ENCODE results near the gene ADAMTS9. TPM values are rescaled to one million over a fixed set of nuclear protein-coding genes. Genes with fewer than 3 reads are reported as not detected.

Gene ADAMTS9
- total RNA-seq, 4 donors from 2014 or later: 5.1 to 52.0 (median 9.5) TPM

GRCh38 chr3:64518950-64519349 is 168.8 kb downstream of the ADAMTS9 start:
- H3K4me3 ChIP-seq: no peak overlapping the region
- DNase-seq: no peak

GRCh38 chr3:64518496-64518895 is 169.3 kb downstream of the ADAMTS9 start:
- no peak for TF ChIP-seq POLR2A (IDR thresholded peaks at IDR 0.05)
- Histone ChIP-seq H3K27ac (no peak overlapping the region), H3K36me3 (no peaks in the 10 kb centered on the region), H3K4me1 (no peaks in the 10 kb centered on the region), H3K4me3 (no peak overlapping the region), H3K27me3 (no peaks in the 10 kb centered on the region), H3K9me3 (no peaks in the 10 kb centered on the region)
- DNase-seq: no peak

More at GRCh38 chr3:64518950-64519349, 168.8 kb downstream of the ADAMTS9 start:
- Histone ChIP-seq H3K27ac (no peak overlapping the region), H3K9me3 (no peaks in the 10 kb centered on the region), H3K4me1 (no peaks in the 10 kb centered on the region), H3K27me3 (no peaks in the 10 kb centered on the region), H3K36me3 (no peaks in the 10 kb centered on the region)
- TF ChIP-seq, protein P1, sequence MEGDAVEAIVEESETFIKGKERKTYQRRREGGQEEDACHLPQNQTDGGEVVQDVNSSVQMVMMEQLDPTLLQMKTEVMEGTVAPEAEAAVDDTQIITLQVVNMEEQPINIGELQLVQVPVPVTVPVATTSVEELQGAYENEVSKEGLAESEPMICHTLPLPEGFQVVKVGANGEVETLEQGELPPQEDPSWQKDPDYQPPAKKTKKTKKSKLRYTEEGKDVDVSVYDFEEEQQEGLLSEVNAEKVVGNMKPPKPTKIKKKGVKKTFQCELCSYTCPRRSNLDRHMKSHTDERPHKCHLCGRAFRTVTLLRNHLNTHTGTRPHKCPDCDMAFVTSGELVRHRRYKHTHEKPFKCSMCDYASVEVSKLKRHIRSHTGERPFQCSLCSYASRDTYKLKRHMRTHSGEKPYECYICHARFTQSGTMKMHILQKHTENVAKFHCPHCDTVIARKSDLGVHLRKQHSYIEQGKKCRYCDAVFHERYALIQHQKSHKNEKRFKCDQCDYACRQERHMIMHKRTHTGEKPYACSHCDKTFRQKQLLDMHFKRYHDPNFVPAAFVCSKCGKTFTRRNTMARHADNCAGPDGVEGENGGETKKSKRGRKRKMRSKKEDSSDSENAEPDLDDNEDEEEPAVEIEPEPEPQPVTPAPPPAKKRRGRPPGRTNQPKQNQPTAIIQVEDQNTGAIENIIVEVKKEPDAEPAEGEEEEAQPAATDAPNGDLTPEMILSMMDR (IDR thresholded peaks at IDR 0.05): no peak
- TF ChIP-seq POLR2A (IDR thresholded peaks at IDR 0.05): no peak

- DNase-seq: no peak
- TF ChIP-seq, protein P1 (IDR thresholded peaks at IDR 0.05): no peak
- TF ChIP-seq POLR2A (IDR thresholded peaks at IDR 0.05): no peak
- H3K4me1 ChIP-seq: no peaks in the 10 kb centered on the region
- H3K27me3 ChIP-seq: no peaks in the 10 kb centered on the region
- H3K9me3 ChIP-seq: no peaks in the 10 kb centered on the region
- no peak overlapping the region for H3K4me3 ChIP-seq
- H3K27ac ChIP-seq: no peak overlapping the region
- H3K36me3 ChIP-seq: no peaks in the 10 kb centered on the region
Measured at GRCh38 chr3:64514889-64515288, 172.9 kb downstream of the ADAMTS9 start.

GRCh38 chr3:64509206-64509605 is 178.6 kb downstream of the ADAMTS9 start:
- no peaks in the 10 kb centered on the region for H3K36me3 ChIP-seq
- H3K4me3 ChIP-seq: no peak overlapping the region
- H3K27me3 ChIP-seq: no peaks in the 10 kb centered on the region
- H3K9me3 ChIP-seq: no peaks in the 10 kb centered on the region
- H3K27ac ChIP-seq: no peak overlapping the region
- DNase-seq: no peak
- no peak for TF ChIP-seq POLR2A (IDR thresholded peaks at IDR 0.05)
- TF ChIP-seq, protein P1 (IDR thresholded peaks at IDR 0.05): no peak
- H3K4me1 ChIP-seq: no peaks in the 10 kb centered on the region

DNA sequence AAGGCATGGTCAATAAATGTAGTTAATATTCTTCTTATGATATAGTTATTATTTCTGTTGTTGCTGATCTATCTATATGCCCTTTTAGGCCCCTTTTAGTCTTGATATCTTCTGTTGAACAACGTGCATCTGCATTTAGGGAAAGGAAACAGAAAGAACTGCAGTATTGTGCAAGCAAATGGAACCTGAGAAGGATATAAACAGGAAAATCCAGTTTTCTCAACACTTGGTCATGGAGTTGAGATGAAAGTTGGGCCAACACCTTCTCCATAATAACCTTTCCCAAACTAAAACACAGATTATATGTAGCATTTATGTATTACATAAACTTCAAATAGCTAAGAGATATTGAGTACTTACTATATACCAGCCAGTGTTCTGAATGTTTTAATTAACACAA is 179.7 kb downstream of the ADAMTS9 start:
- Histone ChIP-seq H3K27me3 (no peaks in the 10 kb centered on the region), H3K36me3 (no peaks in the 10 kb centered on the region), H3K9me3 (no peaks in the 10 kb centered on the region), H3K4me1 (no peaks in the 10 kb centered on the region), H3K4me3 (no peak overlapping the region), H3K27ac (no peak overlapping the region)
- DNase-seq: no peak
- TF ChIP-seq, protein P1 (IDR thresholded peaks at IDR 0.05): no peak
- no peak for TF ChIP-seq POLR2A (IDR thresholded peaks at IDR 0.05)

DNA sequence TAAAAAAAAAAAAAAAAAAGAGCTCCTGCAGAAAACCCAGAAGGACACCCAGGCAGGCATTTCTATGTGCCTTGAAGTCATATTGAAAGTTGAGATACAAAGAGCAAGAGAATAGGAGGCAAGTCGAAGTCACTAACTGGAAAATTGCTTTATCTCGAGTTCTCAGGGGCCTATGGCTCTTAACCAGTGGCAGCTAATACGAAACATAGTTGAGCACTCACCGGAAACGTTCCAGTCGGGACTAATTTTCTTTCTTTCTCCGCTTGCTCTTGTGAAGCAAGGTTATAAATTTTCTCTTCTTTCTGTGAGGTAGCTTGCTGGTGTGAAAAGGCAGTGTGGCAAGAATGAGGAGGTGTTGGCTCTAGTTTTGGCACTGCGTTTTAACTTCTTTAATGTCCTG is 181.5 kb downstream of the ADAMTS9 start:
- no peak for TF ChIP-seq POLR2A (IDR thresholded peaks at IDR 0.05)
- TF ChIP-seq, protein P1 (IDR thresholded peaks at IDR 0.05): no peak

More for the DNA sequence above, 181.5 kb downstream of the ADAMTS9 start:
- DNase-seq: no peak
- Histone ChIP-seq H3K27ac (no peak overlapping the region), H3K9me3 (no peaks in the 10 kb centered on the region), H3K4me3 (no peak overlapping the region), H3K36me3 (no peaks in the 10 kb centered on the region), H3K4me1 (no peaks in the 10 kb centered on the region), H3K27me3 (no peaks in the 10 kb centered on the region)
